ENCODE data around the gene RGS7BP. TPM values are rescaled to one million over a fixed set of nuclear protein-coding genes. Genes with fewer than 3 reads are reported as not detected.

Gene RGS7BP
- total RNA-seq, 1 experiment from 2014 or later: 5.1 TPM

- TF ChIP-seq JAZF1 (CRISPR knock-in tag; IDR thresholded peaks at IDR 0.05): no peak
- no peak for TF ChIP-seq ATF2 (CRISPR knock-in tag; IDR thresholded peaks at IDR 0.05; ENCODE audit: borderline replicate concordance, low read depth)
- TF ChIP-seq STAT6 (CRISPR knock-in tag; conservative IDR thresholded peaks at IDR 0.05; ENCODE audit: low read depth): no peak
- TF ChIP-seq E2F1 (CRISPR knock-in tag; IDR thresholded peaks at IDR 0.05): no peak
- TF ChIP-seq ZNF512 (CRISPR knock-in tag; IDR thresholded peaks at IDR 0.05; ENCODE audit: borderline replicate concordance): no peak
- no peak for TF ChIP-seq MAX (CRISPR knock-in tag; IDR thresholded peaks at IDR 0.05)
- no peak for TF ChIP-seq CDX4 (CRISPR knock-in tag; IDR thresholded peaks at IDR 0.05; ENCODE audit: borderline replicate concordance)
These were observed 64.7 kb downstream of the RGS7BP start (continued) for GRCh38 chr5:64570395-64570996.

GRCh38 chr5:64575561-64575960, 69.7 kb downstream of the RGS7BP start:
- H3K9me3 Mint-ChIP-seq: no peaks in the 10 kb centered on the region
- ChIA-PET CTCF (interaction anchor here (1.0 to 1.3 kb wide), 2 partner anchors 19 to 36 kb away, joined by 3 to 4 read pairs; no protein-coding TSS in a partner anchor), POLR2A (no interaction called here)
- H3K4me1 Mint-ChIP-seq: peaks cover 2% of the 10 kb centered on the region; the same call in 1 of the 2 replicates
- H3K27ac Mint-ChIP-seq: no peak overlapping the region
- H3K36me3 Mint-ChIP-seq: no peaks in the 10 kb centered on the region
- DNase-seq (ENCODE audit: low spot score) (no peak), ATAC-seq (no peak)
- no peak overlapping the region for H3K4me3 Mint-ChIP-seq
- no peak for TF ChIP-seq ZNF263 (CRISPR knock-in tag; IDR thresholded peaks at IDR 0.05; ENCODE audit: low read depth)
- no peaks in the 10 kb centered on the region for H3K27me3 Mint-ChIP-seq (ENCODE audit: low read depth)

- DNase-seq (ENCODE audit: low spot score): no peak
- Mint-ChIP-seq H3K27ac (no peak overlapping the region), H3K4me3 (no peak overlapping the region), H3K36me3 (no peaks in the 10 kb centered on the region), H3K27me3 (ENCODE audit: low read depth) (no peaks in the 10 kb centered on the region), H3K9me3 (no peaks in the 10 kb centered on the region), H3K4me1 (peaks cover 2% of the 10 kb centered on the region; the same call in 1 of the 2 replicates)
- ChIA-PET POLR2A (no interaction called here), CTCF (no interaction called here)
- TF ChIP-seq ERG (CRISPR knock-in tag; IDR thresholded peaks at IDR 0.05) (no peak), MLX (CRISPR knock-in tag; IDR thresholded peaks at IDR 0.05) (no peak), USF2 (CRISPR knock-in tag; IDR thresholded peaks at IDR 0.05) (no peak)
- ATAC-seq: no peak
These were observed 70.4 kb downstream of the RGS7BP start for GRCh38 chr5:64576250-64576649.

All from WTC11 (cell line).